ENCODE measurements around the gene TP53AIP1.
"Not testable (repeated sequence)": the region's sequence is repeated elsewhere in the genome, so short reads cannot be mapped to it uniquely, and the experiment has no call there.

Gene TP53AIP1

GRCh38 chr11:128924510-128925249, 18.0 kb downstream of the TP53AIP1 start:
- no peak for DNase-seq (ENCODE audit: extremely low read depth, low read depth)
- TF ChIP-seq, protein P1, sequence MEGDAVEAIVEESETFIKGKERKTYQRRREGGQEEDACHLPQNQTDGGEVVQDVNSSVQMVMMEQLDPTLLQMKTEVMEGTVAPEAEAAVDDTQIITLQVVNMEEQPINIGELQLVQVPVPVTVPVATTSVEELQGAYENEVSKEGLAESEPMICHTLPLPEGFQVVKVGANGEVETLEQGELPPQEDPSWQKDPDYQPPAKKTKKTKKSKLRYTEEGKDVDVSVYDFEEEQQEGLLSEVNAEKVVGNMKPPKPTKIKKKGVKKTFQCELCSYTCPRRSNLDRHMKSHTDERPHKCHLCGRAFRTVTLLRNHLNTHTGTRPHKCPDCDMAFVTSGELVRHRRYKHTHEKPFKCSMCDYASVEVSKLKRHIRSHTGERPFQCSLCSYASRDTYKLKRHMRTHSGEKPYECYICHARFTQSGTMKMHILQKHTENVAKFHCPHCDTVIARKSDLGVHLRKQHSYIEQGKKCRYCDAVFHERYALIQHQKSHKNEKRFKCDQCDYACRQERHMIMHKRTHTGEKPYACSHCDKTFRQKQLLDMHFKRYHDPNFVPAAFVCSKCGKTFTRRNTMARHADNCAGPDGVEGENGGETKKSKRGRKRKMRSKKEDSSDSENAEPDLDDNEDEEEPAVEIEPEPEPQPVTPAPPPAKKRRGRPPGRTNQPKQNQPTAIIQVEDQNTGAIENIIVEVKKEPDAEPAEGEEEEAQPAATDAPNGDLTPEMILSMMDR (IDR thresholded peaks at IDR 0.05; ENCODE audit: low read depth, low read length, missing control alignments) = no peak
- no peak overlapping the region for H3K4me3 ChIP-seq (replicated peaks; ENCODE audit: low read depth, low read length)

DNA sequence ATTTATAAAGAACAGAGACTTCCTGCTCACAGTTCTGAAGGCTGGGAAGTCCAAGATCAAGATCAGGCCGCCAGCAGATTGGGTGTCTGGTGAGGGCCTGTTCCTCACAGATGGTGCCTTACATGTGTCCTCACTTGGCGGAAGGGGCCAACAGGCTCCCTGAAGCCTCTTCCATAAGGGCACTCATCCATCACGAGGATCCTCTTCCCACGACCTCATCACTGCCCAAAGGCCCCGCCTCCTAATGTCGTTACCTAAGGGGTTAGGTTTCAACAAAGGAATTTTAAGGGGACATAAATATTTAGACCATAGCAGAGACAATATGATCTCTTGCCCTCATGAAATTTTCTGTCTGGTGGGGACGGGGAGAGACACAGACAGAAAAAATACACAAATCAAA, 18.6 kb downstream of the TP53AIP1 start:
- no peak overlapping the region for H3K4me3 ChIP-seq (replicated peaks; ENCODE audit: low read depth, low read length)
- TF ChIP-seq, protein P1 (IDR thresholded peaks at IDR 0.05; ENCODE audit: low read depth, low read length, missing control alignments) = no peak
- no peak for DNase-seq (ENCODE audit: extremely low read depth, low read depth)

DNA sequence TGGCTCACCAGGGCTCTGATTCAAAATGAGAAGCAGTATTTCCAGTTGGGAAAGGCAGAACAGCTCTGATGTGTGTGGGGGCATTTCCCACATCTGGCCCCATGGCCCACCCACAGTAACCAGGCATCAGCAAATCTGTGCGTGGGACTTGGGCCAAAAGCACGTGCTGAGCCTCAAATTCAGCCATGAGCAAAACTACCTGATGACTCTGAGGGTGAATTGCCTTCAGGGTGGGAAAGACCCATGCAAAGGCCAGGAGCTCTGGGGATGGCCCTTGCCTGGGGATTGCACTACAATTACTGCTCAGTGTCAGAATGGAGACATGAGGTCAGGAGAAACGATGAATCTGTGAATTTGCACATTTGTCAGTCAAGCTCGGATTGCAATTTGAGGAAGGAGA, 20.9 kb downstream of the TP53AIP1 start:
- no peak overlapping the region for H3K4me3 ChIP-seq (replicated peaks; ENCODE audit: low read depth, low read length)
- no peak for DNase-seq (ENCODE audit: extremely low read depth, low read depth)
- TF ChIP-seq, protein P1 (IDR thresholded peaks at IDR 0.05; ENCODE audit: low read depth, low read length, missing control alignments) = no peak

GRCh38 chr11:128920666-128921065, 22.0 kb downstream of the TP53AIP1 start:
- no peak for DNase-seq (ENCODE audit: extremely low read depth, low read depth)
- TF ChIP-seq, protein P1 (IDR thresholded peaks at IDR 0.05; ENCODE audit: low read depth, low read length, missing control alignments) = no peak
- H3K4me3 ChIP-seq (replicated peaks; ENCODE audit: low read depth, low read length) = no peak overlapping the region

DNA sequence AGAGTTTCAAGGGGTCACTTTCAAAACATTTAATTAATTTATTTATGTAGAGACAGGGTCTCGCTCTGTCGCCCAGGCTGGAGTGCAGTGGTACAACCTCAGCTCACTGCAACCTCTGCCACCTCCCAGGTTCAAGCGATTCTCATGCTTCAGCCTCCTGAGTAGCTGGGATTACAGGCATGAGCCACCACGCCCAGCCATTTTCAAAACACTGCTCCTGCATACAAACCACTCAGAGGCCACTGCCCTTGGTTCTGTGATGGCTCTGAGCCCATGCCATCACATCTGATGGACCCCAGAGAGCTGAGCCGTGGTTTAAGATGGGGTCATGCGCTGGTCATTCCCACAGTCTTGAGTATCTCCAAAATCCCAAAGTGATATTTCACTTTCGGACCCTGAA, 23.0 kb downstream of the TP53AIP1 start:
- not testable (repeated sequence) for DNase-seq (ENCODE audit: extremely low read depth, low read depth); H3K4me3 ChIP-seq (replicated peaks; ENCODE audit: low read depth, low read length)

GRCh38 chr11:128919216-128919615, 23.5 kb downstream of the TP53AIP1 start:
- TF ChIP-seq, protein P1 (IDR thresholded peaks at IDR 0.05; ENCODE audit: low read depth, low read length, missing control alignments) = no peak
- no peak for DNase-seq (ENCODE audit: extremely low read depth, low read depth)
- H3K4me3 ChIP-seq (replicated peaks; ENCODE audit: low read depth, low read length) = no peak overlapping the region

GRCh38 chr11:128917144-128917724, 25.4 kb downstream of the TP53AIP1 start:
- H3K4me3 ChIP-seq (replicated peaks; ENCODE audit: low read depth, low read length) = no peak overlapping the region
- no peak for DNase-seq (ENCODE audit: extremely low read depth, low read depth)
- TF ChIP-seq, protein P1 (IDR thresholded peaks at IDR 0.05; ENCODE audit: low read depth, low read length, missing control alignments) = no peak

Data from HFF-Myc (cell line).